Measurements from ENCODE around the gene REEP6. TPM values are rescaled to one million over a fixed set of nuclear protein-coding genes. Genes with fewer than 3 reads are reported as not detected.

The REEP6 gene
- total and polyA plus RNA-seq, 4 donors = 16.4 to 449 (median 201) TPM

- TF ChIP-seq NR2F2 (IDR thresholded peaks at IDR 0.05) = no peak
- no peak for TF ChIP-seq RXRA (IDR thresholded peaks at IDR 0.05)
- TF ChIP-seq SP1 (IDR thresholded peaks at IDR 0.05) = no peak
- TF ChIP-seq, protein P1, sequence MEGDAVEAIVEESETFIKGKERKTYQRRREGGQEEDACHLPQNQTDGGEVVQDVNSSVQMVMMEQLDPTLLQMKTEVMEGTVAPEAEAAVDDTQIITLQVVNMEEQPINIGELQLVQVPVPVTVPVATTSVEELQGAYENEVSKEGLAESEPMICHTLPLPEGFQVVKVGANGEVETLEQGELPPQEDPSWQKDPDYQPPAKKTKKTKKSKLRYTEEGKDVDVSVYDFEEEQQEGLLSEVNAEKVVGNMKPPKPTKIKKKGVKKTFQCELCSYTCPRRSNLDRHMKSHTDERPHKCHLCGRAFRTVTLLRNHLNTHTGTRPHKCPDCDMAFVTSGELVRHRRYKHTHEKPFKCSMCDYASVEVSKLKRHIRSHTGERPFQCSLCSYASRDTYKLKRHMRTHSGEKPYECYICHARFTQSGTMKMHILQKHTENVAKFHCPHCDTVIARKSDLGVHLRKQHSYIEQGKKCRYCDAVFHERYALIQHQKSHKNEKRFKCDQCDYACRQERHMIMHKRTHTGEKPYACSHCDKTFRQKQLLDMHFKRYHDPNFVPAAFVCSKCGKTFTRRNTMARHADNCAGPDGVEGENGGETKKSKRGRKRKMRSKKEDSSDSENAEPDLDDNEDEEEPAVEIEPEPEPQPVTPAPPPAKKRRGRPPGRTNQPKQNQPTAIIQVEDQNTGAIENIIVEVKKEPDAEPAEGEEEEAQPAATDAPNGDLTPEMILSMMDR (IDR thresholded peaks at IDR 0.05; ENCODE audit: low read depth, low read length, missing input control) = no peak
- TF ChIP-seq EGR1 (IDR thresholded peaks at IDR 0.05; ENCODE audit: low read depth in 2 of 2) = no peak
- TF ChIP-seq REST (IDR thresholded peaks at IDR 0.05) = no peak
- TF ChIP-seq, protein P2, sequence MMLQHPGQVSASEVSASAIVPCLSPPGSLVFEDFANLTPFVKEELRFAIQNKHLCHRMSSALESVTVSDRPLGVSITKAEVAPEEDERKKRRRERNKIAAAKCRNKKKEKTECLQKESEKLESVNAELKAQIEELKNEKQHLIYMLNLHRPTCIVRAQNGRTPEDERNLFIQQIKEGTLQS (IDR thresholded peaks at IDR 0.05) = no peak
- no peak for TF ChIP-seq HNF4A (conservative IDR thresholded peaks at IDR 0.05)
- DNase-seq (ENCODE audit: low spot score) = no peak
- H3K4me1 ChIP-seq (ENCODE audit: control insufficient read depth in 4 of 4, insufficient read depth in 4 of 4, low read length in 3 of 4) = peaks cover 0 to 28% (median 5%) of the 10 kb centered on the region in 4 donors
- H3K27ac ChIP-seq (ENCODE audit: low read depth in 1 of 2, low read length in 2 of 2) = no peak overlapping the region
- H3K4me3 ChIP-seq (ENCODE audit: low read depth in 1 of 3, low read length in 3 of 3) = no peak overlapping the region
- 53% methylated on average over 22 of the region's 22 CpGs for WGBS
- H3K9ac ChIP-seq (ENCODE audit: low read depth in 1 of 2, low read length in 2 of 2) = no peak overlapping the region
- H3K9me3 ChIP-seq (ENCODE audit: control insufficient read depth in 4 of 4, low read length in 3 of 4) = no peaks in the 10 kb centered on the region
- H3K27me3 ChIP-seq (ENCODE audit: control insufficient read depth in 4 of 4, insufficient read depth in 4 of 4, low read length in 3 of 4) = peaks cover 11 to 26% (median 20%) of the 10 kb centered on the region in 4 donors
- H3K36me3 ChIP-seq (ENCODE audit: control insufficient read depth in 4 of 4, insufficient read depth in 3 of 4, low read depth in 1 of 4, low read length in 3 of 4) = peaks cover 0 to 1% (median 0%) of the 10 kb centered on the region in 4 donors
Measured at GRCh38 chr19:1450735-1451731, 39.9 kb upstream of the REEP6 start.

DNA sequence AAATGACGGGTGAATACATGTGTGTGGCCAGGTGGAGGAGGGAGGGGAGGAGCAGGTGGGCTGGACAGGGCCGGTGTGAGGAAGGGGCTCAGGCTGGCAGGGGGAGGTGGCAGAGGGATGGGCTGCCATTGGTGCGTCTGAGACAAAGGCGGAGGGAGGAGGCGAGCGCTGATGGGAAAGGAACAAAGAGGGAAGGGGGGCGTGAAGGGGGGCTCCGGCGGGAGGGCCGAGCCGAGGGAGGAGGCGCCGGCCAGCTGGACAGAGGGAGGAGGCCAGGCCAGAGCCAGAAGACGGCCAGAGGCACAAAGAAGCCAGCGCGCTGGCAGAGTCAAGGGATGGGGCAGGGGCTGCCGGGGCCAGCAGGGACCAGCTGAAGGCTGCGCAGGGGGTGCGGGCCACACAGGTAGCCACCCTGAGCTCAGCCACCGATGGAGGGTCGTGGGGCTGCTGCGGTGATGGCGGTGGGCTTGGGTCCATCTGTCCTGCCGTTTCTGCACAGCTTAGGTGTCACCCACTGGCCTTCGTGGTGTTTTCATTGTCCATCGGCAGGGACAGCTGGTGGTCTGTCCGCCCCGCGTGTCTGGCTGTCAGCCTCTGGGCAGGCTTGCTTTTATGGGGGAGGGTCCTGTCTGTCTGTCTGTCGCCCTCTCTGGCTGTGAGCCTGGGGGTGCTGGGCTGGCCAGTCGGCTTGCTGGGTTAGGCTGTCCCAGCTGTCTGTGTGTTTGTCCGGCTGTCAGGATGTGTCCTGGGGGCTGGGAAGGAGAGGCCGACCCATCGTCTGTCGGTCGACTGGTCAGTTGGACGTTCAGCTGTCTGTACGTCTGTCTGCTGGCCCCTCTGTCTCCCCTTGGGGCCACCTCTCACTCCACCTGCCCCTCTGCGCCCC, 38.8 kb upstream of the REEP6 start:
- no peak overlapping the region for H3K27ac ChIP-seq (ENCODE audit: low read depth in 1 of 2, low read length in 2 of 2)
- DNase-seq (ENCODE audit: low spot score) = no peak
- no peak overlapping the region for H3K9ac ChIP-seq (ENCODE audit: low read depth in 1 of 2, low read length in 2 of 2)
- peaks cover 0 to 23% (median 2%) of the 10 kb centered on the region in 4 donors for H3K4me1 ChIP-seq (ENCODE audit: control insufficient read depth in 4 of 4, insufficient read depth in 4 of 4, low read length in 3 of 4)
- TF ChIP-seq FOXA1 (IDR thresholded peaks at IDR 0.05) = no peak
- TF ChIP-seq MAX (IDR thresholded peaks at IDR 0.05) = no peak
- TF ChIP-seq YY1 (IDR thresholded peaks at IDR 0.05) = no peak
- TF ChIP-seq JUND (IDR thresholded peaks at IDR 0.05) = no peak
- TF ChIP-seq TAF1 (conservative IDR thresholded peaks at IDR 0.05) = no peak
- TF ChIP-seq, protein P3, sequence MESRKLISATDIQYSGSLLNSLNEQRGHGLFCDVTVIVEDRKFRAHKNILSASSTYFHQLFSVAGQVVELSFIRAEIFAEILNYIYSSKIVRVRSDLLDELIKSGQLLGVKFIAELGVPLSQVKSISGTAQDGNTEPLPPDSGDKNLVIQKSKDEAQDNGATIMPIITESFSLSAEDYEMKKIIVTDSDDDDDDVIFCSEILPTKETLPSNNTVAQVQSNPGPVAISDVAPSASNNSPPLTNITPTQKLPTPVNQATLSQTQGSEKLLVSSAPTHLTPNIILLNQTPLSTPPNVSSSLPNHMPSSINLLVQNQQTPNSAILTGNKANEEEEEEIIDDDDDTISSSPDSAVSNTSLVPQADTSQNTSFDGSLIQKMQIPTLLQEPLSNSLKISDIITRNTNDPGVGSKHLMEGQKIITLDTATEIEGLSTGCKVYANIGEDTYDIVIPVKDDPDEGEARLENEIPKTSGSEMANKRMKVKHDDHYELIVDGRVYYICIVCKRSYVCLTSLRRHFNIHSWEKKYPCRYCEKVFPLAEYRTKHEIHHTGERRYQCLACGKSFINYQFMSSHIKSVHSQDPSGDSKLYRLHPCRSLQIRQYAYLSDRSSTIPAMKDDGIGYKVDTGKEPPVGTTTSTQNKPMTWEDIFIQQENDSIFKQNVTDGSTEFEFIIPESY (IDR thresholded peaks at IDR 0.05) = no peak
- TF ChIP-seq FOXA2 (IDR thresholded peaks at IDR 0.05) = no peak
- H3K27me3 ChIP-seq (ENCODE audit: control insufficient read depth in 4 of 4, insufficient read depth in 4 of 4, low read length in 3 of 4) = peaks cover 17 to 26% (median 20%) of the 10 kb centered on the region in 4 donors
- no peaks in the 10 kb centered on the region for H3K9me3 ChIP-seq (ENCODE audit: control insufficient read depth in 4 of 4, low read length in 3 of 4)
- WGBS = 35% methylated on average over 39 of the region's 39 CpGs
- H3K4me3 ChIP-seq (ENCODE audit: low read depth in 1 of 3, low read length in 3 of 3) = no peak overlapping the region
- H3K36me3 ChIP-seq (ENCODE audit: control insufficient read depth in 4 of 4, insufficient read depth in 3 of 4, low read depth in 1 of 4, low read length in 3 of 4) = peaks cover 0 to 1% (median 0%) of the 10 kb centered on the region in 4 donors
